Measurements from ENCODE around the gene UGT1A6. TPM values are rescaled to one million over a fixed set of nuclear protein-coding genes. Genes with fewer than 3 reads are reported as not detected.

The UGT1A6 gene
- total RNA-seq, 1 experiment from 2014 or later: 98.0 TPM

DNA sequence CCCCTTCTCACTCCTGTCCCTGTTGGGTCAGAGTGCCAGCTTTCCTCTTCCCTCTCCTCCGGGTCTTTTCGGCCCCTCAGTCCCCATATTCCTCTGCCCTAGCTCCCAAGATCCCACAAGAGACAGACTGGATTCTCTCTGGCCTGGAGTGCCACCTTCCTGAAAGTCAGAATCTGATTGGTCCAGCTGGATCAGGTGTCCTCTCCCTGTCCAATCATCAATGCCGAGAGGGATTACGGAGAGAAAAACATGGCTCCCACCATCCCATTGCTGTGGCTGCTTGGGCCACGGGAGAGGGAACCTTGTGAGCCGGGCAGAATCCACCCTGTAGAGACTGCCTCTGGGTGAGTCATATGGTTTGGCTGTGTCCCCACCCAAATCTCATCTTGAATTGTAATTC lies 82.7 kb downstream of the UGT1A6 start:
- H3K9me3 Mint-ChIP-seq (ENCODE audit: low read depth, unreplicated experiment): peaks cover 6% of the 10 kb centered on the region
- no peaks in the 10 kb centered on the region for H3K27me3 Mint-ChIP-seq (ENCODE audit: unreplicated experiment)
- H3K27ac Mint-ChIP-seq (ENCODE audit: unreplicated experiment): peak overlapping the region; percentile 28
- CTCF ChIA-PET: interaction anchor here (0.6 to 0.7 kb wide), 2 partner anchors 140 to 402 kb away, joined by 3 read pairs; no protein-coding TSS in a partner anchor
- BruUV-seq (replicated peaks): no TSS peak
- DNase-seq: no peak
- TF ChIP-seq CTCF (IDR thresholded peaks at IDR 0.05; ENCODE audit: unreplicated experiment): no peak
- peaks cover 26% of the 10 kb centered on the region for H3K36me3 Mint-ChIP-seq (ENCODE audit: insufficient read depth, unreplicated experiment)
- no peak overlapping the region for H3K4me3 Mint-ChIP-seq (ENCODE audit: low read depth, unreplicated experiment)
- intact Hi-C loops (cut with micrococcal nuclease; ENCODE audit: unreplicated experiment): no loop called here
- H3K4me1 Mint-ChIP-seq (ENCODE audit: low read depth, unreplicated experiment): no peaks in the 10 kb centered on the region

GRCh38 chr2:233778030-233778429 lies 85.3 kb downstream of the UGT1A6 start, which contains the start of gene MROH2A:
MROH2A (plus strand) TSS chr2:233778330; CDS start chr2:233779359, 1,029 bp downstream.
- Mint-ChIP-seq H3K27me3 (ENCODE audit: unreplicated experiment) (no peaks in the 10 kb centered on the region), H3K4me3 (ENCODE audit: low read depth, unreplicated experiment) (no peak within 1 kb of the TSS), H3K4me1 (ENCODE audit: low read depth, unreplicated experiment) (no peaks in the 10 kb centered on the region), H3K36me3 (ENCODE audit: insufficient read depth, unreplicated experiment) (peaks cover 21% of the 10 kb centered on the region), H3K27ac (ENCODE audit: unreplicated experiment) (no peak within 1 kb of the TSS), H3K9me3 (ENCODE audit: low read depth, unreplicated experiment) (peaks cover 11% of the 10 kb centered on the region)
- TF ChIP-seq CTCF (IDR thresholded peaks at IDR 0.05; ENCODE audit: unreplicated experiment): no peak
- CTCF ChIA-PET: no interaction called here
- BruUV-seq (replicated peaks): TSS peak; percentile 2
- intact Hi-C loops (cut with micrococcal nuclease; ENCODE audit: unreplicated experiment): no loop called here
- no peak for DNase-seq

DNA sequence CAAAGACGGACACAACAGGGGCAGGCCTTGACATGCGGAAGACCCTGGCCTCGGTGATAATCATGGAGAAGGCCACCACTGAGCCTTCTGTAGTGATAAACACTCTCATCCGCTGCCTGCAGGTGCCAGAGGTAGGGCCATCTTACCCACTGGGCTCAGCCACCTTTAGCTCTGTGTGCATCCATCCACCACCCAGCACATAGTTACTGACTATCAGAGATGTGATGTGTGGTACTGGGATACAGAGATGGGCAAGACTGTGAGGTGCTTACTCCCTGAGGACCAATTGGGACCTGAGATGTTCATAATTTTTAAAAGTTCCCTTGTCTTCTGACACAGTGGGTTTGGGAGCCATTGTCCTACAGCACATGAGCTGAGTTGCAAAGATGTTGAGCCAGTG lies 87.0 kb downstream of the UGT1A6 start:
- peaks cover 11% of the 10 kb centered on the region for H3K9me3 Mint-ChIP-seq (ENCODE audit: low read depth, unreplicated experiment)
- DNase-seq: no peak
- no peak overlapping the region for H3K4me3 Mint-ChIP-seq (ENCODE audit: low read depth, unreplicated experiment)
- H3K36me3 Mint-ChIP-seq (ENCODE audit: insufficient read depth, unreplicated experiment): peaks cover 20% of the 10 kb centered on the region
- H3K27ac Mint-ChIP-seq (ENCODE audit: unreplicated experiment): no peak overlapping the region
- intact Hi-C loops (cut with micrococcal nuclease; ENCODE audit: unreplicated experiment): no loop called here
- CTCF ChIA-PET: no interaction called here
- BruUV-seq (replicated peaks): no TSS peak
- H3K27me3 Mint-ChIP-seq (ENCODE audit: unreplicated experiment): no peaks in the 10 kb centered on the region
- H3K4me1 Mint-ChIP-seq (ENCODE audit: low read depth, unreplicated experiment): no peaks in the 10 kb centered on the region
- no peak for TF ChIP-seq CTCF (IDR thresholded peaks at IDR 0.05; ENCODE audit: unreplicated experiment)

- Mint-ChIP-seq H3K27ac (ENCODE audit: unreplicated experiment) (no peak overlapping the region), H3K27me3 (ENCODE audit: unreplicated experiment) (no peaks in the 10 kb centered on the region), H3K4me3 (ENCODE audit: low read depth, unreplicated experiment) (no peak overlapping the region), H3K36me3 (ENCODE audit: insufficient read depth, unreplicated experiment) (peaks cover 12% of the 10 kb centered on the region), H3K9me3 (ENCODE audit: low read depth, unreplicated experiment) (peaks cover 8% of the 10 kb centered on the region), H3K4me1 (ENCODE audit: low read depth, unreplicated experiment) (no peaks in the 10 kb centered on the region)
- CTCF ChIA-PET: no interaction called here
- BruUV-seq (replicated peaks): no TSS peak
- no peak for TF ChIP-seq CTCF (IDR thresholded peaks at IDR 0.05; ENCODE audit: unreplicated experiment)
- DNase-seq: no peak
- intact Hi-C loops (cut with micrococcal nuclease; ENCODE audit: unreplicated experiment): no loop called here
Measured at GRCh38 chr2:233780771-233781170, 88.1 kb downstream of the UGT1A6 start.

Data from Calu3 (cell line).